Glutamatergic neuron (in vitro differentiated cells): ENCODE results near the gene MUC12. TPM values are rescaled to one million over a fixed set of nuclear protein-coding genes. Genes with fewer than 3 reads are reported as not detected.

ENCODE experiments used
- DNase-seq: peaks from one replicate; pipeline ENCODE4 v3.0.0; 2022
- H3K27ac Mint-ChIP-seq: one replicate; pipeline ENCODE4 v1.8.0; 2020; ENCODE audit warnings: mild to moderate bottlenecking, mixed read lengths, inconsistent platforms; ENCODE audit not compliant: unreplicated experiment
- H3K27me3 Mint-ChIP-seq: one replicate; pipeline ENCODE4 v1.8.0; 2020; ENCODE audit warnings: mild to moderate bottlenecking, moderate library complexity, mixed read lengths, inconsistent platforms; ENCODE audit not compliant: unreplicated experiment
- H3K36me3 Mint-ChIP-seq: one replicate; pipeline ENCODE4 v1.8.0; 2020; ENCODE audit warnings: mild to moderate bottlenecking, mixed read lengths, inconsistent platforms; ENCODE audit not compliant: unreplicated experiment
- H3K4me1 Mint-ChIP-seq: one replicate; pipeline ENCODE4 v1.8.0; 2020; ENCODE audit warnings: mild to moderate bottlenecking, low read depth, mixed read lengths, inconsistent platforms; ENCODE audit not compliant: unreplicated experiment
- H3K4me3 Mint-ChIP-seq: one replicate; pipeline ENCODE4 v1.8.0; 2020; ENCODE audit warnings: mild to moderate bottlenecking, mixed read lengths, inconsistent platforms; ENCODE audit not compliant: unreplicated experiment
- H3K9me3 Mint-ChIP-seq: one replicate; pipeline ENCODE4 v1.8.0; 2020; ENCODE audit warnings: mild to moderate bottlenecking, moderate library complexity, mixed read lengths, inconsistent platforms; ENCODE audit not compliant: unreplicated experiment
- CTCF ChIP-seq: fragments of 200-600 bp; sonication (generic); IDR thresholded peaks from one replicate; pipeline ENCODE4 v1.5.0; 2021; ENCODE audit not compliant: partially characterized antibody, unreplicated experiment
- total RNA-seq: library from RNA; stranded (reverse); fragmentation: NEBNext Ultra II Directional; extraction: Animal tissue kit (Norgen Biotek cat#: 25700); gene quantifications from one replicate; pipeline ENCODE4 v1.2.1, GENCODE V29; 2021; ENCODE audit not compliant: unreplicated experiment

The MUC12 gene
- total RNA-seq, 1 donor from 2014 or later: 1.0 TPM

GRCh38 chr7:100947792-100948191 lies 21.6 kb upstream of the MUC12 start:
- Mint-ChIP-seq H3K9me3 (peaks cover 5% of the 10 kb centered on the region), H3K4me3 (no peak overlapping the region), H3K27ac (no peak overlapping the region), H3K36me3 (no peaks in the 10 kb centered on the region), H3K27me3 (peaks cover 2% of the 10 kb centered on the region), H3K4me1 (peaks cover 2% of the 10 kb centered on the region)
- DNase-seq: no peak
- no peak for TF ChIP-seq CTCF

GRCh38 chr7:100949227-100949932 lies 20.0 kb upstream of the MUC12 start, which contains the start of gene MUC3A:
TSS of gene MUC3A (plus strand) at chr7:100949534. CDS start at chr7:100949625, 91 bp downstream.
- TF ChIP-seq CTCF: no peak
- H3K27me3 Mint-ChIP-seq: peaks cover 2% of the 10 kb centered on the region
- H3K9me3 Mint-ChIP-seq: peaks cover 5% of the 10 kb centered on the region
- no peak within 1 kb of the TSS for H3K4me3 Mint-ChIP-seq
- H3K36me3 Mint-ChIP-seq: no peaks in the 10 kb centered on the region
- H3K4me1 Mint-ChIP-seq: peaks cover 2% of the 10 kb centered on the region
- no peak within 1 kb of the TSS for H3K27ac Mint-ChIP-seq
- no peak for DNase-seq

GRCh38 chr7:100949933-100950443 lies 19.4 kb upstream of the MUC12 start:
- H3K4me1 Mint-ChIP-seq: peaks cover 2% of the 10 kb centered on the region
- peaks cover 2% of the 10 kb centered on the region for H3K27me3 Mint-ChIP-seq
- H3K27ac Mint-ChIP-seq: no peak overlapping the region
- no peaks in the 10 kb centered on the region for H3K36me3 Mint-ChIP-seq
- peak; percentile 23 for DNase-seq
- H3K4me3 Mint-ChIP-seq: no peak overlapping the region
- TF ChIP-seq CTCF: no peak
- peaks cover 5% of the 10 kb centered on the region for H3K9me3 Mint-ChIP-seq

- H3K27ac Mint-ChIP-seq: no peak overlapping the region
- no peaks in the 10 kb centered on the region for H3K36me3 Mint-ChIP-seq
- DNase-seq: peak; percentile 60
- peaks cover 2% of the 10 kb centered on the region for H3K27me3 Mint-ChIP-seq
- H3K9me3 Mint-ChIP-seq: peaks cover 5% of the 10 kb centered on the region
- no peak for TF ChIP-seq CTCF
- no peak overlapping the region for H3K4me3 Mint-ChIP-seq
- peaks cover 2% of the 10 kb centered on the region for H3K4me1 Mint-ChIP-seq
Measured at GRCh38 chr7:100951172-100951571, 18.2 kb upstream of the MUC12 start.

- H3K27me3 Mint-ChIP-seq: no peaks in the 10 kb centered on the region
- no peaks in the 10 kb centered on the region for H3K36me3 Mint-ChIP-seq
- no peak for DNase-seq
Measured at GRCh38 chr7:100951888-100952560, 17.3 kb upstream of the MUC12 start.

More at GRCh38 chr7:100951888-100952560, 17.3 kb upstream of the MUC12 start:
- H3K9me3 Mint-ChIP-seq: peaks cover 5% of the 10 kb centered on the region
- H3K27ac Mint-ChIP-seq: no peak overlapping the region
- H3K4me3 Mint-ChIP-seq: no peak overlapping the region
- TF ChIP-seq CTCF: no peak
- H3K4me1 Mint-ChIP-seq: peaks cover 2% of the 10 kb centered on the region
